NCI-H2196 (cell line): ENCODE data around the gene NDEL1.

Experiments
- DNase-seq: peaks from one replicate; lab custom pipeline; 2025; ENCODE audit not compliant: unreplicated experiment; lab: John Stamatoyannopoulos, UW

Gene NDEL1

DNA sequence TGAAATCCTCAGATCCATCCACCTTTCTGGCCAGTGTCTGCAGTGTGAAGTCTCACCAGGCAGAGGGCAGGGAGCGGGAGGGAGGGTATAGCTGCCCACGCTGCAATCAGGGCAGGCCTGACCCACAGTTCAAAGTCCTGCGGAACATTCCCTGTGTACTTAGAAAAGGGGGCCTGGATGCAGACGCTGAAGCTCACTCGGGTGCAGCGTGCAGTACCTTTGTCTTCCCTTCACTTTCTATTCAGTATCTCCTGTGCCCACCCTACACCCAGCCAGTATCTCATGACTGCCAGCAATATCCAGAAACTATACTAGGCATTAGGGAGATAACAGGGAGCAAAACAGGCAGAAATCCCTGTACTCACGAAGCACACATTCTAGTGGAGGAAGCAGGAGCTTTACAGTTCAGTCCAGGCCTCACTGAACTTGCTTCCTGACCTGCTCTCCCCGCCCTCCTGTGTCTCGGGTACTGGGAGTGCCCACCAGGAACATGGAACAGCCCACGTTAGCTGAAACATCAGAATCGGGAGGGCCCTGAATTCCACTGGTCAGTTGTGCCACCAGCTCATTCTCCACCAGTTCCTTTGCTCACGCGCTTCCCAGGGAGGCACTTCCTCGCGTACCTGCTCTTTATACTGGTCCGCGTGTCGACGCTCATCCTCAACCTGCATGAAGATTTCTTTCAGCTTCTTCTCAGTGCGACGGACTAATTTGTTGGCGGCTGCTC lies 42.2 kb downstream of the NDEL1 start:
- no peak for DNase-seq

DNA sequence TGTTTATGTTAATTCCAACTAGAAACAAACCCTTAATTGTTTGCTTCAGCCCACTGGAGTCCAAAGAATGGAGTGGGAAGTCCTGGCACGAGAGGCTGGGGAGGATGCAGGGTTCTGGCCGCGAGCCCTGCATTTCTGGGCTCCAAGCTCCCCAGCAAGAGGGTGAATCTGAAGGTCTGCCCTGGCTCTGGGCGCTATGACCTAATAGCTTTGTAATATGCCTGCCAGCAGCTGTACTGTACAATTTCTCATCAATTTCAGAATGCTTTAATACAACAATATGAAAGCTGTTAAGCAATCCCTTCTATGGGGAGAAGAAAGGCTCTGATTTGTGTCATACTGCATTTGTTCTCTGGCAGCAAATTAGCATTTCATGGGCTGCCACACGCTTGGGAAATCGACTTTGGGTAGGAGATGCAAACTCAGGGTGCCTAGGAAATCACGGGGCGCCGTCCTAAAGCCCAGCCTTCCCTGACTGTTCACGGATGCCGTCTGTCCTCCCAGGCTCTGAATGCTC lies 43.8 kb downstream of the NDEL1 start:
- DNase-seq: no peak

DNA sequence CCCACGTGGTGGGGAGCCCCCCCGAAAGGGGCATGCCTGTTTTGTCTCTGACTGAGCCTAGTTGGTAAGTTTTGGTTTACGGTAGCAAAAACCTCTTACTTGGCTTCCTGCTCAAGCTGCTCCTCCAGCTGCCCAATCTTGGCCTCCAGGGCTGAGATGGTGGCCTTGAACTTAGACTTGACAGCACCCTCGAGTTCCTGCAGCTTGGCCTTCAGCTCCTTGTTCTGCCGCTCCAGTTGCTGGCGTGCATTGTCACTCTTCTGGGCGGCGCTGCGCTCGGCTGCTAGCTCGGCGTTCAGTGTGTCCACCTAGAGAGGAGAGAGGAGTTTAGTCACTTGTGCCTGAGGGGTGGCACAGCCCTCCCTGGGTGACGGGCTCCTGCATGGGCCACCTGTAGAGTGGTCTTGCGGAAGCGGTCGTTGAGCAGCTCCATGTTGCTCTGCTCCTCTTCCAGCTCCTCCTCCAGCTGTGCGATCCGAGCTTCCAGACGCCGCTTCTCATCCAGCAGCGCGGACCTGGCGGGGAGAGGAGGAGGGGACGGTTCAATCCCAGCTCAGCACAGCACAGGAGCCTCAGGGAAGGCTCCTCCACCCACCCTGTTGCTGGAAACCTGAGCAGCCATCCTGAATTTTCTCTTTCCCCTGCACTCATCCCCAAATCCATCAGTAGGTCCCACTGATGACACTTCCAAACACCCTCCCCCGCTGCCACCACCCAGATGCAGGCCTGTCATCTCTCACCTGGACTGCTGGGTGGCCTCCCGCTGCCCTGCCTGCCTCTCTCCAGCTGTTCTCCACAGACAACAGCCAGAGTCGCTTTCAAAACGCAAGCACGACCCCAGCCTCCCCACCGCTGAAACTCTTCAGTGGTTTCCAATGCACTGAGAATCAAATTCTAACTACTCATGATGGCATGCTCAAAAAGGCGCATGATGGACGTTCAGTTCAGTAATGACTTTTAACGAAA lies 44.6 kb downstream of the NDEL1 start:
- DNase-seq: no peak

- no peak for DNase-seq
These were observed 45.4 kb downstream of the NDEL1 start for GRCh38 chr17:8481089-8481488.

DNA sequence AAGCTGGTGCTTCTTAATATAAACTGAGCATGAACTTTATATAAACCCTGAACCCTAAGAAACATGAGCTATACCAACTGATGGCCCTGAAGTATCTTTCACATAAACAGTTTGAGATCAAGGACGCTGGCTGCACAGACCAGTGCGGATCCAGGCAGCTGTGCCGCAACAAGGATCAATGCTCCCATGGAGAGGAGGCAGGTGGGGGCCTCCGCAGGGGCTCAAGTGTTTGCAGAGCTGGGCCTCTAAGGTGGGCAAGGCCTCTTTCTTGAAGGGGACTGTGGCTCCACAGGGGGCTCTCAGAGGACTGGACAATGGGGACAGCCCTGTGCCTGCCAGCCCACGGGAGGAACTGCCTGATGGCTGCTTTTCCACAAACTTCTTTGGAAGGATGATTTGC lies 46.0 kb downstream of the NDEL1 start:
- DNase-seq: no peak

GRCh38 chr17:8482546-8482945 lies 46.9 kb downstream of the NDEL1 start:
- DNase-seq: no peak

DNA sequence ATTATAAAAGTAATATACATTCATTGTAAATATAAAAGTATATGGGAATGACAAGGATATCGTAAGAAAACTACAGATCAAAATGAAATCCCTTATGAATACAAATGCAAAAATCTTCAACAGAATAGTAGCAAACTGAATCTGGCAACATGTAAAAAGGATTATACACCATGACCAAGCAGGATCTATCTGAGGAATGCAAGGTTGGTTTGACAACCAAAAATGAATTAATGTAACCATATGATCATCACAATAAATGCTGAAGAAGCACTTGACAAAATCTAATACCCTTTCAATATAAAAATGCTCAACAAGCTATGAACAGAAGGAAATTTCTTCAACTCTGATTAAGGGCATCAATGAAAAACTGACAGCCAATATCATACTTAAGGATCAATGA lies 48.8 kb downstream of the NDEL1 start:
- no peak for DNase-seq

GRCh38 chr17:8485491-8485890 lies 49.8 kb downstream of the NDEL1 start:
- no peak for DNase-seq

- no peak for DNase-seq
These were observed 51.5 kb downstream of the NDEL1 start for GRCh38 chr17:8487130-8487645.

DNA sequence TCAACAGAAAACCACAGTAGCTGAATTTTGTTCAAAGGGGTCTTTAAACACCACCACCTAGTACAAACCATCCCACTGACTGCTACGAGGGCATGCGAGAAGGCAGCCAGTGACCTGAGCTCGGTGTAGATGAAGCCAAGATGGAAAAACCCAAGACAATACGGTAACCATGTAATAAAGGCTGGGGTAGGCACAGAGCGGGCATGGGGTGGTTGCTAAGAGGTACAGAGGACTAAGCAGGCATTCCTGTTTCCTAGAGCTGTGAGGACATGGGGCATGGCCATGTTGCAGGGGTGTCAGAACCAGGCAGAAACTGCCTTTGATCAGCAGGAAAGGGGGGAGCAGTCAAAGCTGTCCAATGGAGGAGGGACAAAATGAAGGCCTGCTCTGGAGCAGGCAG lies 52.1 kb downstream of the NDEL1 start:
- DNase-seq: no peak

DNA sequence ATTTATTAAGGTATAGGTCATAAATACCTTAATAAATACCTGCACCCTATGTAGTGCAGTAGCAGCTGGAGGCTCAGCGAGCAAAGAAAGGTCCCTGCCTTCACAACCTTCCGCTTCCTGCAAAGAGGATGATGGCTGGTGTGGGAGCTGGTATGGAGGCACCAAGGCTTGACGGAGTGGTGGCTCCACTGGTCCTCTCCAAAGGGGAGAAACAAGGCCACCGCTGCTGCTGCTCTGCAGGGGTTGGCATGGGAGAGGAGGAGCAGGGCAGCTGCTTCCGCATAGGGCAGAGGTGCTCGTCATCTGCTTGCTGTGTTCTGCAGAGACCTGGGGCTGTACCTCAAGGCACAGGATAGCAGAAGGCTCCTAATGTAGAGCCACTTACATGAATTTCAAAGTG lies 52.8 kb downstream of the NDEL1 start:
- no peak for DNase-seq

GRCh38 chr17:8488901-8489300 lies 53.2 kb downstream of the NDEL1 start:
- DNase-seq: no peak

DNA sequence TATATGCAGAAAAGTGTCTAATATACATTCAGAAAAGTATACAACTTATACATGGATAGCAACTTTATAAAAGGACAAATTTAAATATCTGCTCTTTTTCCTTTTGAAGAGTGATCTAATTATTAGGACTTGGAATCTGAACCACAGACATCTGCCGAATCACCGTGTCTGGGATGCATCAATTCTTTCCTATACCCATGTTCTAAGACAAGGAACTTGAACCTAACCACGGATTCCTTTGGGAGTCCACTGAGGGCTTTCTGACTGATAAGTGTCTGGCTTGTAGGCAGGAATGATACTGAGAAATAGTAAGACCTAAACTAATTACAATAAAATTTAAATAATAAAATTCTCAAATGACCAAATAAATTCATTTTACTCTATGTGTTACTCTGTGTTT lies 54.2 kb downstream of the NDEL1 start:
- DNase-seq: no peak

GRCh38 chr17:8490256-8491023 lies 54.8 kb downstream of the NDEL1 start:
- DNase-seq: no peak

DNA sequence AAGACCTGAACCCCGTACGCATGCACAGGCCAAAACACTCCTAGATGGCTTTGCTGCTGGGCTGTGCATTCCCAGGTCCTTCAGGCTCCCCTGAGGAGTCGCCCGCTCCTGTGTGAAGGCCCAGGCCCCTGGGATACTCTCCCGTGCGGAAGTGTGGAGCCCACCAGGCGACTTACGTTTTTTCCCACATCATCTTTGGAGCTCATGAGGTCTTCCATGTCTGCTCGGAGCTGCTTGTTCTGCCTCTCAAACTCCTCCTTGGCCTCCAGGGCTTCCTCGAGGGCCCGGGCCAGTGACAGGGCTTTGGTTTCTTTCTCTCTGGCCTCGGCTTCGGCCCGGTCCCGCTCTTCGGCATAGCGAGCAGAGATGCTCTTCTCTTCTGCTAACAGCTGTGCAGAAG lies 56.4 kb downstream of the NDEL1 start:
- DNase-seq: no peak

DNA sequence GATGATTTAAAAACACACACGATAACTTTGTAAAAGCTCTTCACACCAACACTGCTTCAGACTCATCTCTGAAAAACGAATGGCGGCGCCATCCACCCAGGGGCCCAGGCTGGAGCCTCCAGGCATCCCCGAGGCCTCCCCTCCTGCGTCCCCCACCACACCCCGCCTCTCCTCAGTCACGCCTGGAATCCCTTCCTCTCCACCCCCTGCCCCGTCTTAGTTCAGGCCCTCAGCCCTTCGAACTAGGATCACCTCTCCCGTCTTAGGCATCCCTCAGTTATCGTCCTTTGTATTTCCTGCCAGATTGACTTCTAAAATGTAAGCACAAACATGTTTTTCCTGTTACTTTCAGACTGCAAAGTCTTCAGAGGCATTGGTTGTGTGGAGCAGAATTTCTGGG lies 58.3 kb downstream of the NDEL1 start:
- DNase-seq: no peak

GRCh38 chr17:8494506-8495111 lies 58.9 kb downstream of the NDEL1 start:
- DNase-seq: no peak

- DNase-seq: no peak
These were observed 60.4 kb downstream of the NDEL1 start for GRCh38 chr17:8496081-8496480.

DNA sequence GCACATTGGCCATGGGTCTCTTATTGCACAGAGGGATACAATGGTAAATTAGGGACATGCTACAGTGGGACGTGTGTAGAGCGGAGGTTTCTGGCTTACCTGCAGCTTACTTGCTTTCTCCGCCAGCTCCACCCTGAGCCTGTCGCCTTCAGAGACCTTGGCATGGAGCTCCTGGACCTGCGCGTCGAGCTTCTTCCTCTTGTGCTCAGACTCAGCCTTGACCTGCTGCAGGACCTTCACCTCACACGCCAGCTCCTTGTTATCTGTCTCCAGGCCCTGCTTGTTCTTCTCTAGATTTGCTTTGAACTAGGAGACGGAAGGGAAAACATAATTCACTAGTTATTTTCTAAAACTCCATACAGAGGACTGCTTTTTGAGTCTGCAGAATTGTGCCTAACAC lies 63.5 kb downstream of the NDEL1 start:
- no peak for DNase-seq

DNA sequence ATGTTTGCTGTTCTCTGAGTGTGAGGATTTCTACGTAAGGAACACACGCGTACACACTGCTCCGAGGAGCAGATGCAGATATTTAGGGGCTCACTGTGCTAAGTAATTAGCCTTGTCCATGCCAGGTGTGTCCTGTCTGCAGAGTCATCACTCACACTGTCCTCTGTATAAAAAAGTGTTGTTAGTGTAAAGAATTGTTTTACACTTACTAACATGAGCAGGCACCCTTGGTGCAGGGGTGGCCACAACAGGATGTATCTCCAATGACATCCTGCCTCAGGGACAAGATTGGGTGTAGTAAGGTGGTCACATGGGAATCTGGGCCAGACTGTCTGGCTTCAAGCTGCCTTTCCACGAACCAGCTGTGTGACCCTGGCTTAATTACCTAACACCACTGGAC lies 63.9 kb downstream of the NDEL1 start:
- no peak for DNase-seq

DNA sequence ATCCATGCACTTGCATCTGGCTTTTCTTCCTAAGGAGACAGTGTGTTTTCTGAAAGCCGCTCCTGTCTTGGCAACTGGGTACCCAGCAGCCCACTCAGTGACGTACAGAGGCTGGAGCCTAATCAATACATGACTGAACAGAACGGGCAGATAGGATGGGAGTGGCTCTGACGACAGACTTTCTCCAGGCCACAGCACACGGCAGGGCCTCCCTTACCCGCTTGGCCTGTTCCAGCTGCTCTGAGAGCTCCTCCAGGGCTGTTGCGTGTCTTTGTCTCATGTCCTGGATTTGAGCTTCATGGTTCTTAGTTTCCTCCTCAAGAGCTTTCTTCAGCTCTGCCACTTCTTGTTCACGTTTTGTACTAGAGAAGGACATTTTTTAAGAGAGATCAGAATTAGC lies 64.9 kb downstream of the NDEL1 start:
- no peak for DNase-seq
